HepG2 (cell line): ENCODE measurements around the gene UBAC1. TPM values are rescaled to one million over a fixed set of nuclear protein-coding genes. Genes with fewer than 3 reads are reported as not detected.

Experiments
- ARNT ChIP-seq: fragments of 450-650 bp; IDR thresholded peaks from 2 replicates; pipeline ENCODE4 v1.6.1; 2017
- ATF7-NPFF ChIP-seq: sonication (generic); formaldehyde crosslinking; IDR thresholded peaks from 2 replicates; pipeline ENCODE4 v1.8.1; 2023; ENCODE audit warnings: mild to moderate bottlenecking, low read depth, missing genetic modification reagents, moderate library complexity
- GZF1 ChIP-seq: sonication (generic); formaldehyde crosslinking; IDR thresholded peaks from 2 replicates; pipeline ENCODE4 v1.5.1; 2020; ENCODE audit warnings: mild to moderate bottlenecking, missing genetic modification reagents
- NFE2L1 ChIP-seq: sonication (generic); formaldehyde crosslinking; IDR thresholded peaks from 2 replicates; pipeline ENCODE4 v1.4.0; 2020; ENCODE audit warnings: missing genetic modification reagents, mild to moderate bottlenecking, borderline replicate concordance
- RFXANK ChIP-seq: IDR thresholded peaks from 2 replicates; pipeline ENCODE4 v1.6.1; 2016
- RORA ChIP-seq: sonication (generic); formaldehyde crosslinking; IDR thresholded peaks from 2 replicates; pipeline ENCODE4 v1.5.0; 2020; ENCODE audit warnings: mild to moderate bottlenecking, missing genetic modification reagents, moderate library complexity
- SMAD3 ChIP-seq: sonication (generic); formaldehyde crosslinking; IDR thresholded peaks from 2 replicates; pipeline ENCODE4 v1.4.0; 2020; ENCODE audit warnings: missing genetic modification reagents
- SP4 ChIP-seq: sonication (generic); formaldehyde crosslinking; IDR thresholded peaks from 2 replicates; pipeline ENCODE4 v1.8.1; 2023; ENCODE audit warnings: mild to moderate bottlenecking, missing genetic modification reagents
- STAT6 ChIP-seq: sonication (generic); formaldehyde crosslinking; IDR thresholded peaks from 2 replicates; pipeline ENCODE4 v1.4.0; 2020; ENCODE audit warnings: missing genetic modification reagents, mild to moderate bottlenecking, borderline replicate concordance
- ZNF12 ChIP-seq: sonication (generic); formaldehyde crosslinking; IDR thresholded peaks from 2 replicates; pipeline ENCODE4 v1.5.0; 2020; ENCODE audit warnings: missing genetic modification reagents
- ZNF468 ChIP-seq: sonication (generic); formaldehyde crosslinking; IDR thresholded peaks from 2 replicates; pipeline ENCODE4 v1.8.0; 2022; ENCODE audit warnings: mild to moderate bottlenecking, moderate library complexity, missing genetic modification reagents
- ZNF552 ChIP-seq: sonication (generic); formaldehyde crosslinking; IDR thresholded peaks from 2 replicates; pipeline ENCODE4 v1.9.0; 2022; ENCODE audit warnings: missing genetic modification reagents, mild to moderate bottlenecking, borderline replicate concordance
- ZNF660 ChIP-seq: sonication (generic); formaldehyde crosslinking; IDR thresholded peaks from 2 replicates; pipeline ENCODE4 v1.5.1; 2020; ENCODE audit warnings: mild to moderate bottlenecking, low read depth, missing genetic modification reagents, borderline replicate concordance
- ZNF670 ChIP-seq: sonication (generic); formaldehyde crosslinking; IDR thresholded peaks from 2 replicates; pipeline ENCODE4 v1.8.0; 2022; ENCODE audit warnings: mild to moderate bottlenecking, missing genetic modification reagents, borderline replicate concordance
- ZNF891 ChIP-seq: sonication (generic); formaldehyde crosslinking; IDR thresholded peaks from 2 replicates; pipeline ENCODE4 v1.5.0; 2020; ENCODE audit warnings: mild to moderate bottlenecking, missing genetic modification reagents
- ZSCAN12 ChIP-seq: sonication (generic); formaldehyde crosslinking; IDR thresholded peaks from 2 replicates; pipeline ENCODE4 v1.9.0; 2021; ENCODE audit warnings: mild to moderate bottlenecking, missing genetic modification reagents
- polyA plus RNA-seq, 8 experiments: library from polyadenylated mRNA; depleted of rRNA in 3 of 8; stranded (reverse) in 7 of 8; unstranded in 1 of 8; fragments of >200 nt; fragmentation: Illumina TruSeq in 4 of 8; extraction: Trizol in 4 of 8; gene quantifications; 2 replicates each; pipeline versions ENCODE4 v1.2.1 to v1.2.3, GENCODE V29; 2011 to 2016; ENCODE audit warnings: low read depth in 4 of 8, missing spikeins in 1 of 8, mixed read lengths in 1 of 8; ENCODE audit not compliant: insufficient read depth in 1 of 8
- total RNA-seq, 5 experiments: library from RNA; depleted of rRNA; stranded (reverse); fragments of >200 nt; fragmentation: Illumina TruSeq; extraction: Trizol; gene quantifications; 2 replicates each; pipeline ENCODE4 v1.2.3, GENCODE V29; 2016; ENCODE audit warnings: low read depth in 1 of 5
- TF ChIP-seq, protein P1 (sequence below): sonication (generic); formaldehyde crosslinking; IDR thresholded peaks from 2 replicates; pipeline ENCODE4 v1.8.0; 2022; ENCODE audit warnings: low read depth, missing genetic modification reagents
- TF ChIP-seq, protein P2 (sequence below): IDR thresholded peaks from 2 replicates; pipeline ENCODE4 v1.6.1; 2016; ENCODE audit warnings: missing compliant biosample characterization, missing genetic modification reagents, borderline replicate concordance
- TF ChIP-seq, protein P3 (sequence below): sonication (generic); IDR thresholded peaks from 2 replicates; pipeline ENCODE4 v1.6.1; 2016; ENCODE audit warnings: low read depth, borderline replicate concordance
- TF ChIP-seq, protein P4 (sequence below): sonication (generic); formaldehyde crosslinking; IDR thresholded peaks from 2 replicates; pipeline ENCODE4 v1.8.0; 2022; ENCODE audit warnings: missing genetic modification reagents, mild to moderate bottlenecking, moderate library complexity, borderline replicate concordance
- TF ChIP-seq, protein P5 (sequence below): sonication (generic); formaldehyde crosslinking; IDR thresholded peaks from 2 replicates; pipeline ENCODE4 v1.5.0; 2020; ENCODE audit warnings: mild to moderate bottlenecking, missing genetic modification reagents

The UBAC1 gene
- total and polyA plus RNA-seq, 2 of the 13 experiments (the other 11 are each of a cell fraction or from before 2014, with no cell fraction given) = 32.2 to 34.1 TPM

DNA sequence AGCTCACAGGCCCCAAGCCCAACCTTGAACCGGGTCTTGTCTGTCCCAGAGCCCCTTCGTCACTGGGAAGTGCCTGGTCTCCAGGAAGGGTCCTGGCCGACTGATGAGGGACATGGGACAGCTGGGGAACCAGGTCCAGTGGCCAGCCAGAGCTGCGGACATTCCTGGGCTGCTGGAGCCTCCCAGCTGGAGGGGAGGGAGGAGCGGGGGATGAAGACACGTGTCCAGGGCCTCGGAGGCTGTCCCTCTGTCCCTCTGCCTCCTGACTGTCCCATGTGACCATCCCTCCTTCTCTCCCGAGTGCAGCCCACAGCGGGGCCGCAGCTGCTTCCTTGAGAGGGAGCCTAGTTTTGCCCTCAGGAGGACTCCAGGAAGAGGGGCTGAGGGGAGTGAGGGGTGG lies 41.7 kb upstream of the UBAC1 start (continued):
- TF ChIP-seq, protein P1, sequence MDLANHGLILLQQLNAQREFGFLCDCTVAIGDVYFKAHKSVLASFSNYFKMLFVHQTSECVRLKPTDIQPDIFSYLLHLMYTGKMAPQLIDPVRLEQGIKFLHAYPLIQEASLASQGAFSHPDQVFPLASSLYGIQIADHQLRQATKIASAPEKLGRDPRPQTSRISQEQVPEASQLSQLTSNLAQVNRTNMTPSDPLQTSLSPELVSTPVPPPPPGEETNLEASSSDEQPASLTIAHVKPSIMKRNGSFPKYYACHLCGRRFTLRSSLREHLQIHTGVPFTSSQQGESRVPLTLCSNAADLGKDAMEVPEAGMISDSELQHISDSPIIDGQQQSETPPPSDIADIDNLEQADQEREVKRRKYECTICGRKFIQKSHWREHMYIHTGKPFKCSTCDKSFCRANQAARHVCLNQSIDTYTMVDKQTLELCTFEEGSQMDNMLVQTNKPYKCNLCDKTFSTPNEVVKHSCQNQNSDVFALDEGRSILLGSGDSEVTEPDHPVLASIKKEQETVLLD (CRISPR knock-in tag) = no peak
- TF ChIP-seq, protein P2, sequence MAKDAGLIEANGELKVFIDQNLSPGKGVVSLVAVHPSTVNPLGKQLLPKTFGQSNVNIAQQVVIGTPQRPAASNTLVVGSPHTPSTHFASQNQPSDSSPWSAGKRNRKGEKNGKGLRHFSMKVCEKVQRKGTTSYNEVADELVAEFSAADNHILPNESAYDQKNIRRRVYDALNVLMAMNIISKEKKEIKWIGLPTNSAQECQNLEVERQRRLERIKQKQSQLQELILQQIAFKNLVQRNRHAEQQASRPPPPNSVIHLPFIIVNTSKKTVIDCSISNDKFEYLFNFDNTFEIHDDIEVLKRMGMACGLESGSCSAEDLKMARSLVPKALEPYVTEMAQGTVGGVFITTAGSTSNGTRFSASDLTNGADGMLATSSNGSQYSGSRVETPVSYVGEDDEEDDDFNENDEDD (CRISPR knock-in tag) = peak; percentile 70; the same call in 1 of the 2 replicates
- TF ChIP-seq ZSCAN12 (CRISPR knock-in tag) (no peak), RORA (CRISPR knock-in tag) (no peak), ZNF670 (CRISPR knock-in tag) (no peak), ZNF468 (CRISPR knock-in tag) (no peak), STAT6 (no peak), ZNF891 (CRISPR knock-in tag) (no peak), SP4 (CRISPR knock-in tag) (no peak), ZNF660 (CRISPR knock-in tag) (no peak), ARNT (no peak), ATF7-NPFF (CRISPR knock-in tag) (no peak), GZF1 (0 out of 2 replicates have a peak, but pooled peaks have one; percentile 28), RFXANK (CRISPR knock-in tag) (no peak), ZNF552 (CRISPR knock-in tag) (no peak), SMAD3 (CRISPR knock-in tag) (no peak), NFE2L1 (no peak), ZNF12 (CRISPR knock-in tag) (no peak)
- TF ChIP-seq, protein P3, sequence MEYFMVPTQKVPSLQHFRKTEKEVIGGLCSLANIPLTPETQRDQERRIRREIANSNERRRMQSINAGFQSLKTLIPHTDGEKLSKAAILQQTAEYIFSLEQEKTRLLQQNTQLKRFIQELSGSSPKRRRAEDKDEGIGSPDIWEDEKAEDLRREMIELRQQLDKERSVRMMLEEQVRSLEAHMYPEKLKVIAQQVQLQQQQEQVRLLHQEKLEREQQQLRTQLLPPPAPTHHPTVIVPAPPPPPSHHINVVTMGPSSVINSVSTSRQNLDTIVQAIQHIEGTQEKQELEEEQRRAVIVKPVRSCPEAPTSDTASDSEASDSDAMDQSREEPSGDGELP = peak; percentile 91; the same call in 1 of the 2 replicates
- TF ChIP-seq, protein P4, sequence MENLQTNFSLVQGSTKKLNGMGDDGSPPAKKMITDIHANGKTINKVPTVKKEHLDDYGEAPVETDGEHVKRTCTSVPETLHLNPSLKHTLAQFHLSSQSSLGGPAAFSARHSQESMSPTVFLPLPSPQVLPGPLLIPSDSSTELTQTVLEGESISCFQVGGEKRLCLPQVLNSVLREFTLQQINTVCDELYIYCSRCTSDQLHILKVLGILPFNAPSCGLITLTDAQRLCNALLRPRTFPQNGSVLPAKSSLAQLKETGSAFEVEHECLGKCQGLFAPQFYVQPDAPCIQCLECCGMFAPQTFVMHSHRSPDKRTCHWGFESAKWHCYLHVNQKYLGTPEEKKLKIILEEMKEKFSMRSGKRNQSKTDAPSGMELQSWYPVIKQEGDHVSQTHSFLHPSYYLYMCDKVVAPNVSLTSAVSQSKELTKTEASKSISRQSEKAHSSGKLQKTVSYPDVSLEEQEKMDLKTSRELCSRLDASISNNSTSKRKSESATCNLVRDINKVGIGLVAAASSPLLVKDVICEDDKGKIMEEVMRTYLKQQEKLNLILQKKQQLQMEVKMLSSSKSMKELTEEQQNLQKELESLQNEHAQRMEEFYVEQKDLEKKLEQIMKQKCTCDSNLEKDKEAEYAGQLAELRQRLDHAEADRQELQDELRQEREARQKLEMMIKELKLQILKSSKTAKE (CRISPR knock-in tag) = no peak
- TF ChIP-seq, protein P5, sequence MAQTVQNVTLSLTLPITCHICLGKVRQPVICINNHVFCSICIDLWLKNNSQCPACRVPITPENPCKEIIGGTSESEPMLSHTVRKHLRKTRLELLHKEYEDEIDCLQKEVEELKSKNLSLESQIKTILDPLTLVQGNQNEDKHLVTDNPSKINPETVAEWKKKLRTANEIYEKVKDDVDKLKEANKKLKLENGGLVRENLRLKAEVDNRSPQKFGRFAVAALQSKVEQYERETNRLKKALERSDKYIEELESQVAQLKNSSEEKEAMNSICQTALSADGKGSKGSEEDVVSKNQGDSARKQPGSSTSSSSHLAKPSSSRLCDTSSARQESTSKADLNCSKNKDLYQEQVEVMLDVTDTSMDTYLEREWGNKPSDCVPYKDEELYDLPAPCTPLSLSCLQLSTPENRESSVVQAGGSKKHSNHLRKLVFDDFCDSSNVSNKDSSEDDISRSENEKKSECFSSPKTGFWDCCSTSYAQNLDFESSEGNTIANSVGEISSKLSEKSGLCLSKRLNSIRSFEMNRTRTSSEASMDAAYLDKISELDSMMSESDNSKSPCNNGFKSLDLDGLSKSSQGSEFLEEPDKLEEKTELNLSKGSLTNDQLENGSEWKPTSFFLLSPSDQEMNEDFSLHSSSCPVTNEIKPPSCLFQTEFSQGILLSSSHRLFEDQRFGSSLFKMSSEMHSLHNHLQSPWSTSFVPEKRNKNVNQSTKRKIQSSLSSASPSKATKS = no peak
